ENCODE measurements around the gene RIC8A. TPM values are rescaled to one million over a fixed set of nuclear protein-coding genes. Genes with fewer than 3 reads are reported as not detected.
A peak's percentile ranks its signal among the peaks of the same experiment; 100 is the strongest.
"Not testable (repeated sequence)": the region's sequence is repeated elsewhere in the genome, so short reads cannot be mapped to it uniquely, and the experiment has no call there.

Gene RIC8A
- polyA plus RNA-seq, 1 of the 3 experiments (the other 2 are of a cell fraction), result 115 TPM

GRCh38 chr11:207208-207862 is at the start of gene RIC8A, which contains the start of gene BET1L (continued):
- TF ChIP-seq PBX3 (IDR thresholded peaks at IDR 0.05), result no peak
- TF ChIP-seq REST (IDR thresholded peaks at IDR 0.05; ENCODE audit: low read depth, low read length), result peak; percentile 69; the same call in 1 of the 2 replicates
- TF ChIP-seq, protein P1, sequence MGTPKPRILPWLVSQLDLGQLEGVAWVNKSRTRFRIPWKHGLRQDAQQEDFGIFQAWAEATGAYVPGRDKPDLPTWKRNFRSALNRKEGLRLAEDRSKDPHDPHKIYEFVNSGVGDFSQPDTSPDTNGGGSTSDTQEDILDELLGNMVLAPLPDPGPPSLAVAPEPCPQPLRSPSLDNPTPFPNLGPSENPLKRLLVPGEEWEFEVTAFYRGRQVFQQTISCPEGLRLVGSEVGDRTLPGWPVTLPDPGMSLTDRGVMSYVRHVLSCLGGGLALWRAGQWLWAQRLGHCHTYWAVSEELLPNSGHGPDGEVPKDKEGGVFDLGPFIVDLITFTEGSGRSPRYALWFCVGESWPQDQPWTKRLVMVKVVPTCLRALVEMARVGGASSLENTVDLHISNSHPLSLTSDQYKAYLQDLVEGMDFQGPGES (IDR thresholded peaks at IDR 0.05; ENCODE audit: low read depth, low read length), result no peak
- TF ChIP-seq JUND (IDR thresholded peaks at IDR 0.05), result no peak
- TF ChIP-seq RCOR1 (IDR thresholded peaks at IDR 0.05; ENCODE audit: low read length), result no peak
- TF ChIP-seq RFX5 (IDR thresholded peaks at IDR 0.05; ENCODE audit: low read length), result no peak

- H3K27me3 ChIP-seq (ENCODE audit: insufficient read depth); H3F3A ChIP-seq (replicated peaks; ENCODE audit: insufficient read depth); H3K9ac ChIP-seq; CTCF ChIA-PET; H3K4me3 ChIP-seq (ENCODE audit: low read depth in 2 of 2, low read length in 1 of 2); H3K79me2 ChIP-seq (ENCODE audit: insufficient read depth); DNase-seq; H3K4me2 ChIP-seq; POLR2A ChIA-PET; H3K9me2 ChIP-seq; H3K9me3 ChIP-seq; H3K27ac ChIP-seq (ENCODE audit: low read depth in 2 of 2, low read length in 1 of 2); H4K20me1 ChIP-seq (ENCODE audit: insufficient read depth); H2AFZ ChIP-seq (ENCODE audit: low read depth); H3K4me1 ChIP-seq (ENCODE audit: control insufficient read depth in 1 of 2, insufficient read depth in 2 of 2, low read depth in 1 of 2, low read length in 1 of 2); H3K36me3 ChIP-seq (replicated peaks in 1 of 2; ENCODE audit: control insufficient read depth in 1 of 2, insufficient read depth in 2 of 2, low read length in 1 of 2): not testable (repeated sequence)
- WGBS (ENCODE audit: low lambda C conversion rate), result 0% methylated on average over 2 of the region's 13 CpGs
These were observed 27.3 kb upstream of the RIC8A start for GRCh38 chr11:180242-180641.

DNA sequence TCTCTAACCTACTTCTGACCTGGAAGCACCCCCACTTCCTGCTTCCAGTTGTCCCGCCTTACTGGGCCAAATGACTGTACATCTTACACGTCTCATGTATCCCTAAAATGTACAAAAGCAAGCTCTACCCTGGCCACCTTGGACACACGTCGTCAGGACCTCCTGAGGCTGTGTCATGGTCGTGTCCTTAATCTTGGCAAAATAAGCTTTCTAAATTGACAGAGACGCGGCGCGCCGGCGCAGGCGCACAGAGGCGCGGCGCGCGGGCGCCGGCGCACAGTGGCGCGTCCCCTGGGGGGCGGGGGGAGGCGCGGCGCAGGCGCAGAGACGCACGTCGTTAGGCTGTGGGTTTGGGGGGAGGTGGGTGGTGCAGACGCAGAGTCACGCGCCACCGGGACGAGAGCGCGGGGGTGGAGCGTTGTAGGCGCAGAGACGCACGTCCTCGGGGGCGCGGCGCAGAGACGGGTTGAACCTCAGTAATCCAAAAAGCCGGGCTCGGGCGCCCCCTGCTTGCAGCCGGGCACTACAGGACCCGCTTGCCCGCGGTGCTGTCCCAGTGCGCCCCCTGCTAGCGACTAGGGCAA is 18.2 kb upstream of the RIC8A start:
- H3K4me2 ChIP-seq; H3K9me2 ChIP-seq; H3F3A ChIP-seq (replicated peaks; ENCODE audit: insufficient read depth); H3K4me3 ChIP-seq (ENCODE audit: low read depth in 2 of 2, low read length in 1 of 2); H3K27me3 ChIP-seq (ENCODE audit: insufficient read depth); H3K9me3 ChIP-seq; H4K20me1 ChIP-seq (ENCODE audit: insufficient read depth); H3K36me3 ChIP-seq (replicated peaks in 1 of 2; ENCODE audit: control insufficient read depth in 1 of 2, insufficient read depth in 2 of 2, low read length in 1 of 2); H3K27ac ChIP-seq (ENCODE audit: low read depth in 2 of 2, low read length in 1 of 2); H3K4me1 ChIP-seq (ENCODE audit: control insufficient read depth in 1 of 2, insufficient read depth in 2 of 2, low read depth in 1 of 2, low read length in 1 of 2); H3K9ac ChIP-seq; H3K79me2 ChIP-seq (ENCODE audit: insufficient read depth); DNase-seq; CTCF ChIA-PET; H2AFZ ChIP-seq (ENCODE audit: low read depth); POLR2A ChIA-PET: not testable (repeated sequence)
- 86% methylated on average over 45 of the region's 55 CpGs for WGBS (ENCODE audit: low lambda C conversion rate)

GRCh38 chr11:189843-190311 is 17.6 kb upstream of the RIC8A start:
- H3K27ac ChIP-seq (ENCODE audit: low read depth in 2 of 2, low read length in 1 of 2); H3K4me1 ChIP-seq (ENCODE audit: control insufficient read depth in 1 of 2, insufficient read depth in 2 of 2, low read depth in 1 of 2, low read length in 1 of 2); H3K36me3 ChIP-seq (replicated peaks in 1 of 2; ENCODE audit: control insufficient read depth in 1 of 2, insufficient read depth in 2 of 2, low read length in 1 of 2); H3K4me3 ChIP-seq (ENCODE audit: low read depth in 2 of 2, low read length in 1 of 2); POLR2A ChIA-PET; H3F3A ChIP-seq (replicated peaks; ENCODE audit: insufficient read depth); H3K79me2 ChIP-seq (ENCODE audit: insufficient read depth); DNase-seq; H3K9me3 ChIP-seq; H3K27me3 ChIP-seq (ENCODE audit: insufficient read depth); CTCF ChIA-PET; H3K9me2 ChIP-seq; H3K9ac ChIP-seq; H3K4me2 ChIP-seq; H2AFZ ChIP-seq (ENCODE audit: low read depth); H4K20me1 ChIP-seq (ENCODE audit: insufficient read depth): not testable (repeated sequence)
- WGBS (ENCODE audit: low lambda C conversion rate), result 43% methylated on average over 3 of the region's 25 CpGs

DNA sequence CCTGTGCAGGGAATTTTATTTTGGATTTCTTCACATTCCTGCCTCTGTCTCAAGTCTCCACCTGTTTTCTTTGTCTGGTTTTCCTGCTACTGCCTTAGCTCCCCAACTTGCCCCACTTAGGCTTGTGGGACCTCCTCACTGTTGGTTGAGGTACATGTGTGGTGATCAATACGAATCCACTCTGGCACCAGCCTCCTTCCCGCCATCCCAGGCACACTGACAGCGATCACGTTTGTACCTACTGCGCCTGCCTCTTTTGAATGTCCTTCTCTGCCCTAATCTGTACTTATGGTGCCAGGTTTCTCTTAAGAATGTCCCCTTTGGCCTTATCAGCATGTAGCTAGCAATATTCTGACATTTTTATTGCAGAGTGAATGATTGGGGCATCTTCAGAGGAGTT is 17.0 kb upstream of the RIC8A start:
- H3K27ac ChIP-seq (ENCODE audit: low read depth in 2 of 2, low read length in 1 of 2); H3K4me1 ChIP-seq (ENCODE audit: control insufficient read depth in 1 of 2, insufficient read depth in 2 of 2, low read depth in 1 of 2, low read length in 1 of 2); H3K36me3 ChIP-seq (replicated peaks in 1 of 2; ENCODE audit: control insufficient read depth in 1 of 2, insufficient read depth in 2 of 2, low read length in 1 of 2); H4K20me1 ChIP-seq (ENCODE audit: insufficient read depth); H3K79me2 ChIP-seq (ENCODE audit: insufficient read depth); H3K4me2 ChIP-seq; H3K27me3 ChIP-seq (ENCODE audit: insufficient read depth); CTCF ChIA-PET; H3K9me3 ChIP-seq; H3K4me3 ChIP-seq (ENCODE audit: low read depth in 2 of 2, low read length in 1 of 2); DNase-seq; H3K9ac ChIP-seq; H3F3A ChIP-seq (replicated peaks; ENCODE audit: insufficient read depth); POLR2A ChIA-PET; H3K9me2 ChIP-seq; H2AFZ ChIP-seq (ENCODE audit: low read depth): not testable (repeated sequence)
- WGBS (ENCODE audit: low lambda C conversion rate), result 58% methylated on average over 5 of the region's 5 CpGs
